Keratinocyte (primary cell): ENCODE data around the gene SP1. TPM values are rescaled to one million over a fixed set of nuclear protein-coding genes. Genes with fewer than 3 reads are reported as not detected.

Experiments used
- DNase-seq: peaks from one replicate; pipeline ENCODE4 v3.0.0-alpha.2; 2011; ENCODE audit warnings: low read depth, missing footprints, low spot score
- FAIRE-seq: peaks from 2 replicates; lab custom pipeline; 2011; peaks lifted over from hg19 to GRCh38; lab: Jason Lieb, UNC
- H2AFZ ChIP-seq: 2 replicates; pipeline ENCODE4 v1.6.0; 2012; ENCODE audit warnings: low read length, control low read depth, inconsistent platforms; ENCODE audit not compliant: control insufficient read depth
- H3K27ac ChIP-seq: 2 replicates; pipeline ENCODE4 v1.5.1; 2011; ENCODE audit warnings: low read length; ENCODE audit not compliant: control insufficient read depth, insufficient read depth
- H3K27me3 ChIP-seq: 3 replicates; pipeline ENCODE4 v1.6.0; 2011; ENCODE audit warnings: low read length; ENCODE audit not compliant: control insufficient read depth, insufficient read depth; ENCODE audit errors: extremely low read depth
- H3K36me3 ChIP-seq, 2 experiments: 2 replicates in 1 of 2; 3 replicates in 1 of 2; pipeline ENCODE4 v1.5.1; 2011; ENCODE audit warnings: low read length in 2 of 2, mild to moderate bottlenecking in 1 of 2; ENCODE audit not compliant: control insufficient read depth in 2 of 2, insufficient read depth in 2 of 2; ENCODE audit errors: extremely low read depth in 1 of 2
- H3K4me1 ChIP-seq: 3 replicates; pipeline ENCODE4 v1.5.1; 2011; ENCODE audit warnings: low read length; ENCODE audit not compliant: control insufficient read depth, insufficient read depth; ENCODE audit errors: extremely low read depth
- H3K4me2 ChIP-seq: 3 replicates; pipeline ENCODE4 v1.6.0; 2011; ENCODE audit warnings: low read depth, low read length; ENCODE audit not compliant: control insufficient read depth, insufficient read depth; ENCODE audit errors: extremely low read depth
- H3K4me3 ChIP-seq, 3 experiments: fragments of 200-600 bp in 1 of 3; sonication (generic) in 1 of 3; 2 replicates in 2 of 3; 3 replicates in 1 of 3; pipeline ENCODE4 v1.5.1; 2011 to 2016; ENCODE audit warnings: low read length in 3 of 3, mild to moderate bottlenecking in 3 of 3, control low read depth in 2 of 3, inconsistent platforms in 1 of 3, low read depth in 1 of 3, mixed read lengths in 1 of 3, mixed run types in 1 of 3, moderate library complexity in 1 of 3; ENCODE audit not compliant: control insufficient read depth in 2 of 3, insufficient read depth in 2 of 3; ENCODE audit errors: extremely low read depth in 1 of 3
- H3K79me2 ChIP-seq: 2 replicates; pipeline ENCODE4 v1.6.0; 2012; ENCODE audit warnings: low read length; ENCODE audit not compliant: control insufficient read depth, insufficient read depth
- H3K9ac ChIP-seq: 3 replicates; pipeline ENCODE4 v1.6.0; 2011; ENCODE audit warnings: low read length; ENCODE audit not compliant: control insufficient read depth, insufficient read depth; ENCODE audit errors: extremely low read depth
- H3K9me1 ChIP-seq: 3 replicates; pipeline ENCODE4 v1.6.0; 2011; ENCODE audit warnings: low read length; ENCODE audit not compliant: control insufficient read depth, insufficient read depth; ENCODE audit errors: extremely low read depth
- H3K9me3 ChIP-seq: 2 replicates; pipeline ENCODE4 v1.5.1; 2012; ENCODE audit warnings: low read depth, low read length; ENCODE audit not compliant: control insufficient read depth
- H4K20me1 ChIP-seq: 3 replicates; pipeline ENCODE4 v1.6.0; 2011; ENCODE audit warnings: low read length; ENCODE audit not compliant: control insufficient read depth, insufficient read depth; ENCODE audit errors: extremely low read depth
- EZH2 ChIP-seq: IDR thresholded peaks from one replicate; pipeline ENCODE4 v1.6.1; 2012; ENCODE audit warnings: inconsistent platforms, mild to moderate bottlenecking, low read length, moderate library complexity
- dilution Hi-C: fragments of 300-500 bp; cut with MboI; formaldehyde crosslinking; loops from one replicate; pipeline ENCODE4 v1.7.0; 2020; ENCODE audit warnings: low sequenced_read_pairs; ENCODE audit not compliant: extremely low pct_ligation_motif_present
- polyA plus RNA-seq, 5 experiments: library from polyadenylated mRNA; depleted of rRNA in 3 of 5; stranded (reverse) in 3 of 5; stranded (forward) in 1 of 5; unstranded in 1 of 5; fragments of >200 nt; gene quantifications; 1 replicate in 1 of 5; 2 replicates in 3 of 5; 3 replicates in 1 of 5; pipeline versions ENCODE4 v1.2.1 to v1.2.3, GENCODE V29; 2011 to 2012; ENCODE audit warnings: missing spikeins in 2 of 5, low read depth in 1 of 5, low replicate concordance in 1 of 5
- TF ChIP-seq, protein P1 (sequence below), 3 experiments: IDR thresholded peaks in 1 of 3; conservative IDR thresholded peaks in 1 of 3; optimal IDR thresholded peaks in 1 of 3; 2 replicates in 2 of 3; 3 replicates in 1 of 3; pipeline versions ENCODE3 to v1.5.1; 2011; ENCODE audit warnings: low read length in 3 of 3, mild to moderate bottlenecking in 3 of 3, moderate library complexity in 2 of 3, control low read depth in 1 of 3, inconsistent platforms in 1 of 3; ENCODE audit not compliant: insufficient read depth in 2 of 3; ENCODE audit errors: extremely low read depth in 1 of 3

Gene SP1
- polyA plus RNA-seq, 1 donor (not counting 4 experiments of a cell fraction or from before 2014, with no cell fraction given) = 30.7 TPM

DNA sequence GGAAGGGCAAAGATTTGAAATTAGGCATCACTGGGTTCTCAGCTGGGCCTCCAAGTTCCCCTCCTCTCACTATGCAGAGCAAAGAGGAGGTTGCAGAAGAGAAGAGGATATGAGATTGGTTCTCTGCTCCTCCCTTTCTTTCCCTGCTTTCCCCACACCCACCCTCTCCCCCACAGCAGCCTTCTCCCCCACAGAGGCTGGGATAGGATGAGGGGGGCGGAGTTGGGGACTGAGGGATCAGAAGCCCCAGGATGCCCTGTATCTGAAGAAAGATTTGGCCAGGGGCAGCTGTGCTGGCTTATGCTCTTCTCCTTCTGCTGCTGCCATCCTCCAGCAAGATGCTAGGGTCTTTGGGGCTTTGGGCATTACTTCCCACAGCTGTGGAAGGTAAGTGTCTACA, 43.6 kb downstream of the SP1 start, which contains the start of gene AMHR2:
TSS of gene AMHR2 (plus strand) at position 259 of the 400 bp plus-strand sequence. CDS start at position 339, 80 bp downstream.
- dilution Hi-C loops = no loop called here
- H3K9me3 ChIP-seq = no peaks in the 10 kb centered on the region
- no peak for FAIRE-seq

DNA sequence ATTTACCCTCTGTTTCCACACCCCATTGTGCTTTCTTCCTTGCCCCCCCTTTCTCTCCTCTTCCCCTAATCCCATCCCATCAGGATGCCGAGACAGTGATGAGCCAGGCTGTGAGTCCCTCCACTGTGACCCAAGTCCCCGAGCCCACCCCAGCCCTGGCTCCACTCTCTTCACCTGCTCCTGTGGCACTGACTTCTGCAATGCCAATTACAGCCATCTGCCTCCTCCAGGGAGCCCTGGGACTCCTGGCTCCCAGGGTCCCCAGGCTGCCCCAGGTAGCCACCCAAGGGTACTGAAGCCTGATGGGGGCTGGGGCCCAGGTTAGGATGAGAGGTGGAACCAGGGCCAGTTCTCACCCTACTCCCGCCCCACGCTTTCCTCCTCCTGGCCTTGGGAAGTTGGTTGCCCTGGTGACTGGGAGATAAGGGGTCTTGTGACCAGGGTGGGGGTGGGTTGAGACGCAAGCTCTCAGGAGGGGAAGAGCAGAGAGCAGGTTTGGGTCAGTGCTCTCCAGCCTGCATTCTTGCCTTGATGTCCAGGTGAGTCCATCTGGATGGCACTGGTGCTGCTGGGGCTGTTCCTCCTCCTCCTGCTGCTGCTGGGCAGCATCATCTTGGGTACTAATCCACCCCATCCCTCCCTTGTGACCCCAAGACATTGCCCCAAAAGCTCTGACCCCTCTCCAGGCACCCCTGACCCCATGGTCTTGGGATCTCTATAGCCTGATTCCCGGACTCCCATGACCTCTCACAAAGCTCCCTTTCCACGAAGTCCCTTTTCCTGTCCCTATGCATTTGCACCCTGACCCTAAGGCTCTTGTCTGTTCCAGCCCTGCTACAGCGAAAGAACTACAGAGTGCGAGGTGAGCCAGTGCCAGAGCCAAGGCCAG, 44.9 kb downstream of the SP1 start:
- H3K27ac ChIP-seq = no peak overlapping the region
- H3K4me2 ChIP-seq = no peak overlapping the region
- no peaks in the 10 kb centered on the region for H3K27me3 ChIP-seq
- H3K9me1 ChIP-seq = peaks cover 9% of the 10 kb centered on the region
- H3K79me2 ChIP-seq = no peaks in the 10 kb centered on the region
- H3K4me3 ChIP-seq = no peak overlapping the region
- no peaks in the 10 kb centered on the region for H3K9me3 ChIP-seq
- no peak for FAIRE-seq
- H3K9ac ChIP-seq = no peak overlapping the region
- no peaks in the 10 kb centered on the region for H4K20me1 ChIP-seq
- DNase-seq = no peak
- TF ChIP-seq, protein P1, sequence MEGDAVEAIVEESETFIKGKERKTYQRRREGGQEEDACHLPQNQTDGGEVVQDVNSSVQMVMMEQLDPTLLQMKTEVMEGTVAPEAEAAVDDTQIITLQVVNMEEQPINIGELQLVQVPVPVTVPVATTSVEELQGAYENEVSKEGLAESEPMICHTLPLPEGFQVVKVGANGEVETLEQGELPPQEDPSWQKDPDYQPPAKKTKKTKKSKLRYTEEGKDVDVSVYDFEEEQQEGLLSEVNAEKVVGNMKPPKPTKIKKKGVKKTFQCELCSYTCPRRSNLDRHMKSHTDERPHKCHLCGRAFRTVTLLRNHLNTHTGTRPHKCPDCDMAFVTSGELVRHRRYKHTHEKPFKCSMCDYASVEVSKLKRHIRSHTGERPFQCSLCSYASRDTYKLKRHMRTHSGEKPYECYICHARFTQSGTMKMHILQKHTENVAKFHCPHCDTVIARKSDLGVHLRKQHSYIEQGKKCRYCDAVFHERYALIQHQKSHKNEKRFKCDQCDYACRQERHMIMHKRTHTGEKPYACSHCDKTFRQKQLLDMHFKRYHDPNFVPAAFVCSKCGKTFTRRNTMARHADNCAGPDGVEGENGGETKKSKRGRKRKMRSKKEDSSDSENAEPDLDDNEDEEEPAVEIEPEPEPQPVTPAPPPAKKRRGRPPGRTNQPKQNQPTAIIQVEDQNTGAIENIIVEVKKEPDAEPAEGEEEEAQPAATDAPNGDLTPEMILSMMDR (optimal IDR thresholded peaks at IDR 0.05 in 1 of 3, IDR thresholded peaks at IDR 0.05 in 1 of 3, conservative IDR thresholded peaks at IDR 0.05 in 1 of 3; ENCODE audit: extremely low read depth in 1 of 3, insufficient read depth in 2 of 3, low read length in 3 of 3) = no peak
- TF ChIP-seq EZH2 = no peak
- H3K36me3 ChIP-seq = no peaks in the 10 kb centered on the region
- dilution Hi-C loops = no loop called here
- H3K4me1 ChIP-seq = peaks cover 21% of the 10 kb centered on the region
- H2AFZ ChIP-seq = no peak overlapping the region

More for the DNA sequence above, 43.6 kb downstream of the SP1 start, which contains the start of gene AMHR2:
- Histone ChIP-seq H3K4me1 (peaks cover 18% of the 10 kb centered on the region), H3K36me3 (no peaks in the 10 kb centered on the region), H3K4me3 (no peak within 1 kb of the TSS), H3K79me2 (no peaks in the 10 kb centered on the region), H3K9ac (no peak within 1 kb of the TSS), H4K20me1 (no peaks in the 10 kb centered on the region), H3K9me1 (peaks cover 7% of the 10 kb centered on the region), H3K4me2 (no peak within 1 kb of the TSS), H3K27me3 (no peaks in the 10 kb centered on the region), H3K27ac (no peak within 1 kb of the TSS), H2AFZ (no peak within 1 kb of the TSS)
- DNase-seq = no peak
- no peak for TF ChIP-seq EZH2
- TF ChIP-seq, protein P1 (optimal IDR thresholded peaks at IDR 0.05 in 1 of 3, IDR thresholded peaks at IDR 0.05 in 1 of 3, conservative IDR thresholded peaks at IDR 0.05 in 1 of 3; ENCODE audit: extremely low read depth in 1 of 3, insufficient read depth in 2 of 3, low read length in 3 of 3) = no peak
